ENCODE measurements around the gene RHOT2.

The RHOT2 gene

DNA sequence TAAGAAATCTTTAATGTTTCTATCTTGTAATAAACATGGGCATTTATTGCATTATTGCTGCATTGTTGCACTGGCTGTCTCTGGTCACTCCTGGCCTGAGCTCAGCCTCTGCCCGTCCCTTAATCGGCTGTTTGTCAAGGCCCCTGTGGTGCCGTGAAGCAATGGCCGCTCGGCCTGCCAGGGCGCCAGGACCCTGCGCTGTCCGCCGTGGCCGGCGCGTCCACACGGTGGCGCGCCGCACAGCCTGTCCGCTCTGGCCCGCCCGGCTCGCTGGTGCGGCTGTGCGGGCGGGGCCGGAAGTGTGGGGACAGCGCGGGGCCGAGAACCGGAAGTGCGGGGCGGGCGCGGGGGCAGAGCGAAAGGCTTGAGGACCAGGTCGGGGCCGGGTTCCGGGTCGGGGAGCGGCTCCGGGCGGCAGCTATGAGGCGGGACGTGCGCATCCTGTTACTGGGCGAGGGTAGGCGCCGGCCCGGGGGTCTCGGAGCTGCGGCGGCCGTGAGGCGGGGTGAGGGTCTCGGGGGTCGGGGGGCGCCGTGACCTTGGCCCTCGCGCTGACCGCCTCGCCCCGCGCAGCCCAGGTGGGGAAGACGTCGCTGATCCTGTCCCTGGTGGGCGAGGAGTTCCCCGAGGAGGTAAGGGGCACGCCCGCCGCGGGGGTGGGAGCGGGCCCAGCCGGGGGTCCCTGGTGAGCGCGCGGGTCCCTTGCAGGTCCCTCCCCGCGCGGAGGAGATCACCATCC lies at the start of gene RHOT2:
Gene RHOT2, plus strand, starts transcription at position 353 of the 739 bp plus-strand sequence. Its CDS starts 68 bp downstream, at position 421.
- Histone ChIP-seq H3K27ac (peak within 1 kb of the TSS; percentile 87), H3K9me3 (no peaks in the 10 kb centered on the region), H3K4me3 (peak within 1 kb of the TSS; percentile 84 to 92), H3K4me1 (peaks cover 8 to 22% (median 18%) of the 10 kb centered on the region in 4 donors), H3K27me3 (no peaks in the 10 kb centered on the region), H3K36me3 (peaks cover 32 to 38% (median 33%) of the 10 kb centered on the region in 3 donors)
- peak; percentile 88 to 90 for TF ChIP-seq CTCF (IDR thresholded peaks at IDR 0.05)
- intact Hi-C loops (cut with DNase I; ENCODE audit: low total_unique reads) = no loop called here
- peak; percentile 91 to 96 for DNase-seq

DNA sequence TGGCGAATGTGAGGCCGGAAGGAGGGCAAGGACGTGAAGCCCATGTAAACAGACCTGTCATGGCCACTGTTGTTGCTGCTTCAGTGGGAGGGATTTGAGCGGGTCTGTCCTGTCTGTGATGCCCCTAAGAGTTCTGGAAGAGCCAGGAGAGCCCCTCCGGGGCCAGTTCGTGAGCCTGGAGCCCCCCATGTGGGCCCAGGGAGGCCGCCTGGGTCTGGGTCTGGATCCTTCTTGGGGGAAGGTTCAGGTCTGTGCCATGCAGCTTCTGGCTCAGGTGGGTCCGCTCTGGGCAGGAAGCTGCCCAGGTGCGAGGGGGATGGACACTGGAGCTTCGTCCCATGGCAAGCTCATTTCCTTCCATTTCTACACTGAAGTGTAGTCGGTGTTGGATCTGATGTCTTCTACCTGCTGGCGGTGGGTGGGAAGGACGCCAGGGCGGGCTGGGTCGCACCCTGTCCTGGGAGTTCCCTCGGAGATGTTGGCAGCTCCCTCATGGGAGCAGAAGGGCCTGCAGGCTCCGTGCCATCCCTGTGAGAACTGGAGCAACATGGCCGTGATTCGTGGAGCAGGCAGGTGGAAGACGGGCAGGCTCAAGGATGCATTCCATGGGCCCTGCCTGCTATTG lies 48.3 kb upstream of the RHOT2 start:
- peaks cover 0 to 26% (median 9%) of the 10 kb centered on the region in 3 donors for H3K36me3 ChIP-seq
- H3K4me1 ChIP-seq = peaks cover 0 to 5% (median 0%) of the 10 kb centered on the region in 4 donors
- no peak for DNase-seq
- intact Hi-C loops (cut with DNase I; ENCODE audit: low total_unique reads) = no loop called here
- H3K27ac ChIP-seq = no peak overlapping the region
- H3K4me3 ChIP-seq = no peak overlapping the region
- no peaks in the 10 kb centered on the region for H3K27me3 ChIP-seq
- no peak for TF ChIP-seq CTCF (IDR thresholded peaks at IDR 0.05)
- H3K9me3 ChIP-seq = no peaks in the 10 kb centered on the region

GRCh38 chr16:620700-621525 lies 47.0 kb upstream of the RHOT2 start:
- Histone ChIP-seq H3K27me3 (no peaks in the 10 kb centered on the region), H3K36me3 (peaks cover under 1 to 39% (median 17%) of the 10 kb centered on the region in 3 donors), H3K4me1 (peaks cover 0 to 5% (median 0%) of the 10 kb centered on the region in 4 donors), H3K27ac (no peak overlapping the region), H3K4me3 (no peak overlapping the region), H3K9me3 (no peaks in the 10 kb centered on the region)
- no peak for TF ChIP-seq CTCF (IDR thresholded peaks at IDR 0.05)
- no peak for DNase-seq
- intact Hi-C loops (cut with DNase I; ENCODE audit: low total_unique reads) = no loop called here

DNA sequence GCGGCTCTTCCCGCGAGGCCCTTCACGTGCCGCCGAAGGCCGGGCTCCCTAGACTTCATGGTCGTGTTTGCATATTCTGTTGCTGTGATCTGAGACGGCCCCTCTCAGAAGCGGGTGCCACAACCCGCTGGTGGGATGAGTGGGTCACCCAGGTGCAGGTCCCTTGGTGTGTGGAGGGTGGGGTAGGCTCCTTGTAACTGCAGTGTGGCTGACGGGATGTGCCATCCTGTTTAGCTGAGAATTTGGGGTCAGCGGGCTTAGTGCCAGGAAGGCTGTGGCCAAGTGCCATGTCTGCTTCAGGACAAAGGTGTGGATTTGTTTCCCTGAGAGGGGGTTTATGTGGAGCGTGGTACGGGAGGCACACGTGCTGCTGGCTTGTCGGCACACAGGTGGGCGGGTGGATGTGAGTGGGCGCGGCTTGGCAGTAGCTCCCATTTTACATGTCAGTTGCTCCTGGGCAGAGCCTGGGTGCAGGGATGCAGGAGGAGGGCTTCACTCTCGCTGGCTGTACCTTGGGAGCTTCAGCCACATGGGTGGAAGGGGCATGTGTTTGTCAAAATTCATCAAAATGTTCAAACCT lies 46.3 kb upstream of the RHOT2 start:
- intact Hi-C loops (cut with DNase I; ENCODE audit: low total_unique reads) = no loop called here
- Histone ChIP-seq H3K27ac (no peak overlapping the region), H3K36me3 (peaks cover 7 to 45% (median 24%) of the 10 kb centered on the region in 3 donors), H3K27me3 (no peaks in the 10 kb centered on the region), H3K9me3 (no peaks in the 10 kb centered on the region), H3K4me1 (peaks cover 0 to 5% (median 0%) of the 10 kb centered on the region in 4 donors), H3K4me3 (no peak overlapping the region)
- DNase-seq = no peak
- no peak for TF ChIP-seq CTCF (IDR thresholded peaks at IDR 0.05)

DNA sequence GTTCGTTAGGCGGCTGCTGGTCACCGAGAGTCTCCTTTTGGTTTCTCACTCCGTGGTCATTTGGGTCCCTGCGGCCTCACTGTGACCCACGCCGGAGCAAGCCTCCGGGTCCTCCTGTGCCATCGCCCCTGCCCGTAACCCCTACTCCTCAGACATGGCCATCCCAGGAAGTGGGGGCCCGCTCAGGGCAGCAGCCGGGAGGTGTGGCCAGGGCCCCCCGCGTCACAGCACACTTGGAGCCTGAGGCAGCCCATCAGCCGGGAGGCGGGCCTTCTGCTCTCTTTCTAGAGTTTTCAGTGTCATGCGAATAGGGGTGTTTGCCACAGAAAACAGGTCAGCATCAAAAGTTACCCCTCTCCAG lies 45.0 kb upstream of the RHOT2 start:
- TF ChIP-seq CTCF (IDR thresholded peaks at IDR 0.05) = no peak
- H3K27ac ChIP-seq = no peak overlapping the region
- DNase-seq = no peak
- H3K36me3 ChIP-seq = peaks cover 15 to 45% (median 28%) of the 10 kb centered on the region in 3 donors
- no peaks in the 10 kb centered on the region for H3K9me3 ChIP-seq
- H3K4me3 ChIP-seq = no peak overlapping the region
- intact Hi-C loops (cut with DNase I; ENCODE audit: low total_unique reads) = no loop called here
- no peaks in the 10 kb centered on the region for H3K27me3 ChIP-seq
- H3K4me1 ChIP-seq = peaks cover 0 to 5% (median 0%) of the 10 kb centered on the region in 4 donors
